ENCODE results near the gene TRPV6. TPM values are rescaled to one million over a fixed set of nuclear protein-coding genes. Genes with fewer than 3 reads are reported as not detected.

TRPV6 gene
- total and polyA plus RNA-seq, 12 donors, result under 0.01 to 0.10 (median 0.06) TPM; not detected in 8

- Histone ChIP-seq H3K9me3 (replicated peaks in 1 of 3) (no peaks in the 10 kb centered on the region), H3K27ac (no peak overlapping the region), H3K4me1 (replicated peaks in 1 of 2) (no peaks in the 10 kb centered on the region), H3K4me3 (no peak overlapping the region), H3K36me3 (replicated peaks in 1 of 2) (no peaks in the 10 kb centered on the region), H3K27me3 (no peaks in the 10 kb centered on the region)
- 62 to 75% (median 68%) methylated on average over 6 to 7 of the region's 7 CpGs for whole genome bisulfite sequencing, 4 donors
- no peak for TF ChIP-seq POLR2A (IDR thresholded peaks at IDR 0.05)
- TF ChIP-seq, protein P1, sequence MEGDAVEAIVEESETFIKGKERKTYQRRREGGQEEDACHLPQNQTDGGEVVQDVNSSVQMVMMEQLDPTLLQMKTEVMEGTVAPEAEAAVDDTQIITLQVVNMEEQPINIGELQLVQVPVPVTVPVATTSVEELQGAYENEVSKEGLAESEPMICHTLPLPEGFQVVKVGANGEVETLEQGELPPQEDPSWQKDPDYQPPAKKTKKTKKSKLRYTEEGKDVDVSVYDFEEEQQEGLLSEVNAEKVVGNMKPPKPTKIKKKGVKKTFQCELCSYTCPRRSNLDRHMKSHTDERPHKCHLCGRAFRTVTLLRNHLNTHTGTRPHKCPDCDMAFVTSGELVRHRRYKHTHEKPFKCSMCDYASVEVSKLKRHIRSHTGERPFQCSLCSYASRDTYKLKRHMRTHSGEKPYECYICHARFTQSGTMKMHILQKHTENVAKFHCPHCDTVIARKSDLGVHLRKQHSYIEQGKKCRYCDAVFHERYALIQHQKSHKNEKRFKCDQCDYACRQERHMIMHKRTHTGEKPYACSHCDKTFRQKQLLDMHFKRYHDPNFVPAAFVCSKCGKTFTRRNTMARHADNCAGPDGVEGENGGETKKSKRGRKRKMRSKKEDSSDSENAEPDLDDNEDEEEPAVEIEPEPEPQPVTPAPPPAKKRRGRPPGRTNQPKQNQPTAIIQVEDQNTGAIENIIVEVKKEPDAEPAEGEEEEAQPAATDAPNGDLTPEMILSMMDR (IDR thresholded peaks at IDR 0.05), result no peak
- intact Hi-C loops (cut with DNase I), result no loop called here
- peak in 2 of 7 donors; percentile 6 to 18 for DNase-seq
These were observed 1.8 kb downstream of the TRPV6 start for GRCh38 chr7:142883571-142884285.

DNA sequence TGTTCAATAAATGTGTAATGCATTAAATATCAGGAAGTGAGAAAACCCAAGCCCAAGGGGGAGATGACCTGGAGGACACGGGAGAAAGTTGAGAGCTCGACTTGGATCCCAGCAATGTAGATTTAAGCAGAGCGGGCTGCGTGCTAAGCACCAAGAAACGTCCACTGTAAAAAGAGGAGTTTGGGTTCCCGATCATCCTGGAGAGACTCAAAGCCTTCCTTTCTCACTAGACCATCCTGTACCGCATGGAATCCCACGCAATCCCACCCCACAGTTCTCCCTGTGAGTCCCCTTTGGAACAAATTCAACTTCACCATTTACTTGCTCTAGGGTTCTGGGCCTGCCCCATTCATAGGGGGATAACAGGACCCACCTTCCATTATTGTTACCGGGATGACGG is 2.4 kb downstream of the TRPV6 start:
- no peaks in the 10 kb centered on the region for H3K36me3 ChIP-seq (replicated peaks in 1 of 2)
- no peaks in the 10 kb centered on the region for H3K4me1 ChIP-seq (replicated peaks in 1 of 2)
- TF ChIP-seq, protein P1 (IDR thresholded peaks at IDR 0.05), result no peak
- no peak for TF ChIP-seq POLR2A (IDR thresholded peaks at IDR 0.05)
- DNase-seq, result no peak
- no peak overlapping the region for H3K4me3 ChIP-seq
- intact Hi-C loops (cut with DNase I), result no loop called here
- H3K27ac ChIP-seq, result no peak overlapping the region
- whole genome bisulfite sequencing, 4 donors, result 78 to 87% (median 85%) methylated on average over 10 of the region's 10 CpGs
- H3K9me3 ChIP-seq (replicated peaks in 1 of 3), result no peaks in the 10 kb centered on the region
- no peaks in the 10 kb centered on the region for H3K27me3 ChIP-seq

- intact Hi-C loops (cut with DNase I), result no loop called here
- 78 to 86% (median 82%) methylated on average over 5 of the region's 5 CpGs for WGBS, 4 donors
- no peak overlapping the region for H3K4me3 ChIP-seq
These were observed 3.2 kb downstream of the TRPV6 start for GRCh38 chr7:142882338-142882678.

DNA sequence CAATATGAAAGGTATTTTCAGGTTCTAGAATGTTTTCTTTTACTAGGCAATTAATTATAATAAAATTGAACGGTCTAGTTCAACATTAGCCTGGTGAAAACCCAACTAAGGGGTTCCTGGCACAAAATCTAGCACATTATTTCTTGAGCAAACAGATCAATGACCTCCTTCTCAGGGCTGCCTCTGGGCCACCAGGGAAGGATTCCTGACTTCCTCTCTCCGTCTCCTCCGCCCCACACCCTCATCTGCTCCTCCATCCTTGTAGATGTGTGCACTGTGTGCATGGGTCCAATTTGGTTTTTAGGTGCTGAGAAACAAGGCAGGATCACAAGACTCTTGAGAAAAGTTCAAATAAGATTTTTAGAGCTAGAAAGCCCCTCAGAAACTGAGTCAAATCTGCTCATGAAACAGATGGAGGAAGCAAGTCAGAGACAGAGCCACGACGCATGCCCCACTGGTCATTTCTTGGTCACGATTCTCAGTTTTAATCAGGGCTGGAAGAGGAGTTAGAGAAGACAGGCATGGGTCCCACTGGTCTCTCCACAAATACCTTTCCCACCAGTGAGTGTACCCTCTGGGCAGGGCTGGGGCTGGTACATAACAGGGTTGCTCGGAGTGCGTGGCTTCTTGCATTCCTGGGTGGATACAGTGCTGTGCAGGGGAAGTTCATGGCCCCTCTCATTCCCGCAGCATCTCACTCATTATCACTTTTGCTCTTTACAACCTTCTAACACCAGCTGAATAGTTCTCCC is 3.8 kb downstream of the TRPV6 start:
- H3K4me1 ChIP-seq (replicated peaks in 1 of 2), result no peaks in the 10 kb centered on the region
- no peak overlapping the region for H3K4me3 ChIP-seq
- H3K27ac ChIP-seq, result no peak overlapping the region
- DNase-seq, result peak in 2 of 7 donors; percentile 11 to 21
- H3K27me3 ChIP-seq, result no peaks in the 10 kb centered on the region
- TF ChIP-seq POLR2A (IDR thresholded peaks at IDR 0.05), result no peak
- TF ChIP-seq, protein P1 (IDR thresholded peaks at IDR 0.05), result no peak
- no peaks in the 10 kb centered on the region for H3K9me3 ChIP-seq (replicated peaks in 1 of 3)
- 78 to 87% (median 84%) methylated on average over 9 of the region's 9 CpGs for WGBS, 4 donors
- no peaks in the 10 kb centered on the region for H3K36me3 ChIP-seq (replicated peaks in 1 of 2)
- intact Hi-C loops (cut with DNase I), result no loop called here

More at GRCh38 chr7:142882338-142882678, 3.2 kb downstream of the TRPV6 start:
- Histone ChIP-seq H3K36me3 (replicated peaks in 1 of 2) (no peaks in the 10 kb centered on the region), H3K4me1 (replicated peaks in 1 of 2) (no peaks in the 10 kb centered on the region), H3K27me3 (no peaks in the 10 kb centered on the region), H3K9me3 (replicated peaks in 1 of 3) (no peaks in the 10 kb centered on the region), H3K27ac (no peak overlapping the region)
- TF ChIP-seq, protein P1 (IDR thresholded peaks at IDR 0.05), result no peak
- no peak for TF ChIP-seq POLR2A (IDR thresholded peaks at IDR 0.05)
- peak in 2 of 7 donors; percentile 5 to 6 for DNase-seq
